ENCODE data around the gene PAPOLA. TPM values are rescaled to one million over a fixed set of nuclear protein-coding genes. Genes with fewer than 3 reads are reported as not detected.

The PAPOLA gene
- total and polyA plus RNA-seq, 7 donors, result 55.5 to 141 (median 91.7) TPM

DNA sequence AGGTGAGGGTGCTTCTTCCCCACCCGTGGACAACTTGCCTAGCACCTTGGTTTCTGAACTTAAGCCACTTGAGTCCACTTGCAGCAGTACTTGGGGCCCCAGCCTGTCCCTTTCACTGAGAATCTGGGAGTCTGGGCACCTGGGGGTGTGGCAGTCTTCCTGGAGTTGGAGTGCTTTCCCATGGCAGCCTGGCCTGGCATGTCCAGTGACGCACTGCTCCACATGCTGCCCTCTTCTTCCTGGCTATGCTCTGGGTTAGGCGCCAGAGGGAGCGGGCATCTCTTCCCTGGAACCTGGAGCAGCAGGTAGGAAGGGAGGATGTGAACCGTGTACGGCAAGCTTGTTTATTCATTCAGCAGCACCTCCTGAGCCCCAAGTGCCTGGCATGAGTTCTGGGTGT lies 76.4 kb downstream of the PAPOLA start:
- Histone ChIP-seq H3K27ac (no peak overlapping the region), H3K27me3 (ENCODE audit: insufficient read depth in 3 of 3, low read length in 2 of 3) (no peaks in the 10 kb centered on the region), H3K36me3 (ENCODE audit: insufficient read depth in 1 of 2, low read depth in 1 of 2) (no peaks in the 10 kb centered on the region), H3K4me1 (peaks cover 14% of the 10 kb centered on the region), H3K4me3 (no peak overlapping the region), H3K9me3 (no peaks in the 10 kb centered on the region)
- intact Hi-C loops (cut with DNase I), result no loop called here
- no peak for ATAC-seq
- TF ChIP-seq, protein P1, sequence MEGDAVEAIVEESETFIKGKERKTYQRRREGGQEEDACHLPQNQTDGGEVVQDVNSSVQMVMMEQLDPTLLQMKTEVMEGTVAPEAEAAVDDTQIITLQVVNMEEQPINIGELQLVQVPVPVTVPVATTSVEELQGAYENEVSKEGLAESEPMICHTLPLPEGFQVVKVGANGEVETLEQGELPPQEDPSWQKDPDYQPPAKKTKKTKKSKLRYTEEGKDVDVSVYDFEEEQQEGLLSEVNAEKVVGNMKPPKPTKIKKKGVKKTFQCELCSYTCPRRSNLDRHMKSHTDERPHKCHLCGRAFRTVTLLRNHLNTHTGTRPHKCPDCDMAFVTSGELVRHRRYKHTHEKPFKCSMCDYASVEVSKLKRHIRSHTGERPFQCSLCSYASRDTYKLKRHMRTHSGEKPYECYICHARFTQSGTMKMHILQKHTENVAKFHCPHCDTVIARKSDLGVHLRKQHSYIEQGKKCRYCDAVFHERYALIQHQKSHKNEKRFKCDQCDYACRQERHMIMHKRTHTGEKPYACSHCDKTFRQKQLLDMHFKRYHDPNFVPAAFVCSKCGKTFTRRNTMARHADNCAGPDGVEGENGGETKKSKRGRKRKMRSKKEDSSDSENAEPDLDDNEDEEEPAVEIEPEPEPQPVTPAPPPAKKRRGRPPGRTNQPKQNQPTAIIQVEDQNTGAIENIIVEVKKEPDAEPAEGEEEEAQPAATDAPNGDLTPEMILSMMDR (IDR thresholded peaks at IDR 0.05), result no peak
- DNase-seq, result no peak
- 75 to 84% (median 75%) methylated on average over 6 of the region's 6 CpGs for WGBS, 3 donors

DNA sequence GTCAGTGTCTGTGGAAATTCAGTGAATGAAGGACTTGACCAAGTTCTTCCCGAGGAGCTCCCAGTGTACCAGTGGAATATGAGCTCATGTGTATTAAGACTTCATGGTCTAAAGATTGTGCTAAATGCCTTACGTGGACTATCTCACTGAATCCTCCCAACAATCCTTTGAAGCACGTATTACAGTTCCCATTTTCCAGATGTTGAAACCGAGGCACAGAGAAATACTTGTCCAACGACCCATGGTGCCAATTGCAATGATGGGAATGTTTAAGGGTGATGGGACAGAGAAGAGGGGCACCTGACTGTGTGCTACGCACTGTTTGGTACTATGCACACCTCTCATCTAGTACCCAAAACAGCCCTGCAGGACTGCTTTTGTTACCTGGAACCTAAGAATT lies 77.2 kb downstream of the PAPOLA start:
- WGBS, 3 donors, result 81 to 85% (median 82%) methylated on average over 6 of the region's 6 CpGs
- intact Hi-C loops (cut with DNase I), result no loop called here
- no peak overlapping the region for H3K27ac ChIP-seq
- H3K9me3 ChIP-seq, result no peaks in the 10 kb centered on the region
- H3K36me3 ChIP-seq (ENCODE audit: insufficient read depth in 1 of 2, low read depth in 1 of 2), result no peaks in the 10 kb centered on the region
- TF ChIP-seq, protein P1 (IDR thresholded peaks at IDR 0.05), result no peak
- H3K27me3 ChIP-seq (ENCODE audit: insufficient read depth in 3 of 3, low read length in 2 of 3), result peaks cover 0 to 2% (median 0%) of the 10 kb centered on the region in 3 donors
- no peak overlapping the region for H3K4me3 ChIP-seq
- ATAC-seq (no peak), DNase-seq (no peak)
- H3K4me1 ChIP-seq, result peaks cover 9% of the 10 kb centered on the region

DNA sequence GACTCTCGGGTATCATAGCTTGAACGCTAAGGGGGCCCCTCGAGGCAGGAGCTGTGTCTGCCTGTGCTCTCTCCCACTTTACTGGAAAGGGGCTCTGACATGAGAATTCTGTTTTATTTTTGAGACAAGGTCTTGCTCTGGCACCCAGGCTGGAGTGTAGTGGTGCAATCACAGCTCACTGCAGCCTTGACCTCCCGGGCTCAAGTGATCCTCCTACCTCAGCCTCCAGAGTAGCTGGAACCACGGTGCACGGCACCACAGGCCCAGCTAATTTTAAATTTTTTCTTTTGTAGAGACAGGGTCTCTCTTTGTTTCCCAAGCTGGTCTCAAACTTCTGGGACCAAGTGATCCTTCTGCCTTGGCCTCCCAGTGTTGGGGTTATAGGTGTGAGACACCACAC lies 77.7 kb downstream of the PAPOLA start:
- Histone ChIP-seq H3K4me1 (peaks cover 4% of the 10 kb centered on the region), H3K36me3 (ENCODE audit: insufficient read depth in 1 of 2, low read depth in 1 of 2) (no peaks in the 10 kb centered on the region), H3K9me3 (no peaks in the 10 kb centered on the region), H3K27ac (no peak overlapping the region), H3K4me3 (no peak overlapping the region), H3K27me3 (ENCODE audit: insufficient read depth in 3 of 3, low read length in 2 of 3) (peaks cover 0 to 7% (median 0%) of the 10 kb centered on the region in 3 donors)
- TF ChIP-seq, protein P1 (IDR thresholded peaks at IDR 0.05), result no peak
- DNase-seq (no peak), ATAC-seq (no peak)
- intact Hi-C loops (cut with DNase I), result no loop called here
- 79 to 91% (median 87%) methylated on average over 6 of the region's 6 CpGs for WGBS, 3 donors

DNA sequence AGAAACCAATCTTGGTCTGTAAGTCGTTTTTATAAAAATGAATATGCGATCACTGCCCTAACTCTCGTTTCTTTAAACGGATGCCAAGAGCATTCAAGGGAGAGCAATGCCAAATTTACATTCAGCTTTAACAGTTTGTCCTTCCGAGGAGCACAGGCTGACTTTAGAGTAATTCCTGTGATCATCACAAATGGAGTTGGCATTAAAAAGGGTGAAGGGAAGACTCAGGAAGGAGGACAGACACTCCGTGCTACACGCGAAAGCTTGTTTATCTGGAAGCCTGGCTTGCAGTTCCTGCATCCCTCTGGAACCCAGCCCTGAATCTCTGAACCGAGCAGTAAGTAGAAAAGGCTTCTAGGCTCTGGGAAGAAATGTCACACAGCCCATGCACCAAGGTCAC lies 78.4 kb downstream of the PAPOLA start:
- Histone ChIP-seq H3K36me3 (ENCODE audit: insufficient read depth in 1 of 2, low read depth in 1 of 2) (no peaks in the 10 kb centered on the region), H3K27ac (no peak overlapping the region), H3K4me1 (no peaks in the 10 kb centered on the region), H3K4me3 (no peak overlapping the region), H3K9me3 (no peaks in the 10 kb centered on the region), H3K27me3 (ENCODE audit: insufficient read depth in 3 of 3, low read length in 2 of 3) (peaks cover 0 to 13% (median 0%) of the 10 kb centered on the region in 3 donors)
- intact Hi-C loops (cut with DNase I), result no loop called here
- DNase-seq (no peak), ATAC-seq (no peak)
- TF ChIP-seq, protein P1 (IDR thresholded peaks at IDR 0.05), result no peak
- 51 to 57% (median 51%) methylated on average over 9 of the region's 9 CpGs for WGBS, 3 donors

DNA sequence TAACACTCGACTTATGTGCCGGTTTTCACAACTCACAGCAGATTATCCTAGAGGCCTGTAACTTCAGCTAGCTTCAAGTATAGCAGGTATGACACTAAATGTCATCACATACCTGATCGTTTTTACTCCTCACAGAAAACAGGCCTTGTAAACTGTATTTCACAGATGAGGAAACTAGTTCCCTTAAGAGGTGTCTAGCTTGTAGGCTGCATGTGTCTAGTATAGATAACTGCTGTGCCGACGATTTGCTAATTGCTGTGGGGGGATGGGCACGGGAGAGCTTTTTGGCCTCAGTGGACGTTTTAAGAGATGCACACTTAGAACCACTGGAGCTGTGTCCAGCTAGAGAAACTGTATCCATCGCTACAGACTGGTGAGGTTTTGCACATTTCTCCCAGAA lies 78.8 kb downstream of the PAPOLA start:
- no peak overlapping the region for H3K4me3 ChIP-seq
- ATAC-seq, result no peak
- no peak overlapping the region for H3K27ac ChIP-seq
- WGBS, 3 donors, result 69% methylated on average over 8 of the region's 8 CpGs
- H3K9me3 ChIP-seq, result no peaks in the 10 kb centered on the region
- H3K4me1 ChIP-seq, result no peaks in the 10 kb centered on the region
- H3K36me3 ChIP-seq (ENCODE audit: insufficient read depth in 1 of 2, low read depth in 1 of 2), result no peaks in the 10 kb centered on the region
- H3K27me3 ChIP-seq (ENCODE audit: insufficient read depth in 3 of 3, low read length in 2 of 3), result peaks cover 0 to 13% (median 0%) of the 10 kb centered on the region in 3 donors
- TF ChIP-seq, protein P1 (IDR thresholded peaks at IDR 0.05), result no peak
- no peak for DNase-seq
- intact Hi-C loops (cut with DNase I), result no loop called here

Measured in psoas muscle (tissue), 8 donors.